GM23338 (cell line): ENCODE data around the gene SLC28A1. TPM values are rescaled to one million over a fixed set of nuclear protein-coding genes. Genes with fewer than 3 reads are reported as not detected.

Experiments used
- ATAC-seq: fragments of 200-7000 bp; cut with Tn5 transposase; 3 replicates; pipeline ENCODE4 v1.9.1; 2020
- DNase-seq: peaks from one replicate; pipeline ENCODE4 v3.0.0-alpha.2; 2015; ENCODE audit warnings: low spot score
- H2AFZ ChIP-seq: fragments of 200-600 bp; sonication (generic); 2 replicates; pipeline ENCODE4 v1.8.0; 2016; ENCODE audit warnings: antibody characterized with exemption, mild to moderate bottlenecking, moderate library complexity
- H3F3A ChIP-seq: fragments of 200-600 bp; sonication (generic); replicated peaks from 2 replicates; pipeline ENCODE4 v1.8.0; 2017; ENCODE audit warnings: antibody characterized with exemption, mixed run types, low read depth
- H3K27ac ChIP-seq: fragments of 200-600 bp; sonication (generic); 2 replicates; pipeline ENCODE4 v1.6.1; 2016; ENCODE audit warnings: low read depth
- H3K27me3 ChIP-seq: fragments of 200-600 bp; sonication (generic); 2 replicates; pipeline ENCODE4 v1.8.0; 2016; ENCODE audit warnings: mild to moderate bottlenecking, mixed run types, moderate library complexity; ENCODE audit not compliant: insufficient read depth
- H3K36me3 ChIP-seq: fragments of 200-600 bp; sonication (generic); 2 replicates; pipeline ENCODE4 v1.8.0; 2016; ENCODE audit warnings: mild to moderate bottlenecking; ENCODE audit not compliant: insufficient read depth
- H3K4me1 ChIP-seq: fragments of 200-600 bp; sonication (generic); 2 replicates; pipeline ENCODE4 v1.8.0; 2016; ENCODE audit warnings: mild to moderate bottlenecking, moderate library complexity; ENCODE audit not compliant: insufficient read depth
- H3K4me2 ChIP-seq: fragments of 200-600 bp; sonication (generic); 2 replicates; pipeline ENCODE4 v1.7.1; 2017; ENCODE audit warnings: mixed run types
- H3K4me3 ChIP-seq: fragments of 200-600 bp; sonication (generic); 2 replicates; pipeline ENCODE4 v1.6.1; 2016; ENCODE audit warnings: mixed run types
- H3K79me2 ChIP-seq: fragments of 200-600 bp; sonication (generic); replicated peaks from 2 replicates; pipeline ENCODE4 v1.8.0; 2017; ENCODE audit warnings: mild to moderate bottlenecking; ENCODE audit not compliant: insufficient read depth
- H3K9me2 ChIP-seq: fragments of 200-600 bp; sonication (generic); 2 replicates; pipeline ENCODE4 v1.8.0; 2017; ENCODE audit not compliant: insufficient read depth
- H4K20me1 ChIP-seq: fragments of 200-600 bp; sonication (generic); replicated peaks from 2 replicates; pipeline ENCODE4 v1.8.0; 2017; ENCODE audit warnings: mild to moderate bottlenecking; ENCODE audit not compliant: insufficient read depth
- H3K27ac Mint-ChIP-seq: 2 replicates; pipeline ENCODE4 v1.8.0; 2020; ENCODE audit warnings: inconsistent platforms, mild to moderate bottlenecking, moderate library complexity, mixed read lengths
- H3K27me3 Mint-ChIP-seq: 3 replicates; pipeline ENCODE4 v1.8.0; 2022; ENCODE audit warnings: low read depth, mild to moderate bottlenecking, moderate library complexity, mixed read lengths, inconsistent platforms; ENCODE audit not compliant: insufficient read depth, poor library complexity
- H3K36me3 Mint-ChIP-seq: 3 replicates; pipeline ENCODE4 v1.8.0; 2021; ENCODE audit warnings: low read depth, mild to moderate bottlenecking, inconsistent platforms, moderate library complexity, mixed read lengths
- H3K4me1 Mint-ChIP-seq: 3 replicates; pipeline ENCODE4 v1.8.0; 2020; ENCODE audit warnings: mild to moderate bottlenecking, inconsistent platforms, mixed read lengths
- H3K4me3 Mint-ChIP-seq: 3 replicates; pipeline ENCODE4 v1.8.0; 2021; ENCODE audit warnings: moderate library complexity, mild to moderate bottlenecking, inconsistent platforms, mixed read lengths
- H3K9me3 Mint-ChIP-seq: 3 replicates; pipeline ENCODE4 v1.8.0; 2020; ENCODE audit warnings: moderate library complexity, mild to moderate bottlenecking, inconsistent platforms, mixed read lengths
- CREB1 ChIP-seq: fragments of 250-450 bp; sonication (Bioruptor Pico); IDR thresholded peaks from 2 replicates; pipeline ENCODE4 v1.5.0; 2020; ENCODE audit warnings: low read depth, mild to moderate bottlenecking, moderate library complexity
- CTCF ChIP-seq, 2 experiments: fragments of 200-600 bp in 1 of 2; sonication (generic) in 1 of 2; conservative IDR thresholded peaks; 2 replicates each; pipeline versions ENCODE4 v1.5.1 to v1.6.1; 2016 to 2017; ENCODE audit warnings: antibody characterized with exemption in 2 of 2, low read depth in 2 of 2, mild to moderate bottlenecking in 2 of 2, moderate library complexity in 1 of 2
- ETS1 ChIP-seq: IDR thresholded peaks from 2 replicates; pipeline ENCODE4 v1.6.1; 2016; ENCODE audit warnings: antibody characterized with exemption
- EZH2 ChIP-seq: fragments of 200-600 bp; sonication (generic); IDR thresholded peaks from one replicate; pipeline ENCODE4 v1.8.0; 2017; ENCODE audit warnings: antibody characterized with exemption, mild to moderate bottlenecking, low read depth; ENCODE audit not compliant: unreplicated experiment
- EZH2phosphoT487 ChIP-seq: fragments of 200-600 bp; sonication (generic); IDR thresholded peaks from one replicate; pipeline ENCODE4 v1.8.1; 2018; ENCODE audit warnings: antibody characterized with exemption; ENCODE audit not compliant: unreplicated experiment
- JUNB ChIP-seq: IDR thresholded peaks from one replicate; pipeline ENCODE4 v1.6.1; 2016; ENCODE audit warnings: antibody characterized with exemption; ENCODE audit not compliant: unreplicated experiment
- NANOG ChIP-seq: IDR thresholded peaks from 2 replicates; pipeline ENCODE4 v1.6.1; 2016; ENCODE audit warnings: antibody characterized with exemption, borderline replicate concordance
- POLR2AphosphoS5 ChIP-seq: IDR thresholded peaks from 2 replicates; pipeline ENCODE4 v1.6.1; 2016; ENCODE audit warnings: antibody characterized with exemption, low read depth
- REST ChIP-seq: IDR thresholded peaks from one replicate; pipeline ENCODE4 v1.6.1; 2018; ENCODE audit warnings: antibody characterized with exemption; ENCODE audit not compliant: unreplicated experiment
- STAT1 ChIP-seq: IDR thresholded peaks from one replicate; pipeline ENCODE4 v1.6.1; 2016; ENCODE audit warnings: antibody characterized with exemption; ENCODE audit not compliant: unreplicated experiment
- ZNF114 ChIP-seq: fragments of 250-450 bp; sonication (Bioruptor Pico); IDR thresholded peaks from 2 replicates; pipeline ENCODE4 v1.5.0; 2020; ENCODE audit warnings: mild to moderate bottlenecking, moderate library complexity
- ZNF331 ChIP-seq: fragments of 250-450 bp; sonication (Bioruptor Pico); IDR thresholded peaks from 2 replicates; pipeline ENCODE4 v1.5.0; 2020; ENCODE audit warnings: low read depth, mild to moderate bottlenecking, moderate library complexity
- polyA plus RNA-seq: library from polyadenylated mRNA; unstranded; fragments of >200 nt; fragmentation: Nextera tagmentation; extraction: Ambion mirVana; gene quantifications from 2 replicates; pipeline ENCODE4 v1.2.1, GENCODE V29; 2016
- total RNA-seq: library from RNA; depleted of rRNA; stranded (reverse); fragments of >200 nt; shearing (Covaris generic); gene quantifications from 2 replicates; pipeline ENCODE4 v1.2.3, GENCODE V29; 2014

Gene SLC28A1
- total and polyA plus RNA-seq, 2 experiments from 2014 or later: not detected

GRCh38 chr15:84891339-84891738 is 6.9 kb downstream of the SLC28A1 start:
- no peaks in the 10 kb centered on the region for H3K79me2 ChIP-seq
- Mint-ChIP-seq H3K4me3 (no peak overlapping the region), H3K27me3 (peaks cover 8% of the 10 kb centered on the region), H3K36me3 (no peaks in the 10 kb centered on the region), H3K27ac (no peak overlapping the region), H3K4me1 (peaks cover 5% of the 10 kb centered on the region), H3K9me3 (no peaks in the 10 kb centered on the region)
- no peaks in the 10 kb centered on the region for H3K9me2 ChIP-seq
- H3F3A ChIP-seq: no peaks in the 10 kb centered on the region
- no peak for TF ChIP-seq JUNB
- no peak for TF ChIP-seq CTCF (conservative IDR thresholded peaks at IDR 0.05; ENCODE audit: low read depth in 2 of 2)
- TF ChIP-seq ETS1: no peak
- TF ChIP-seq CREB1 (CRISPR knock-in tag): no peak
- TF ChIP-seq EZH2phosphoT487: no peak
- ATAC-seq (no peak), DNase-seq (no peak)
- H3K27ac ChIP-seq: no peak overlapping the region
- no peak overlapping the region for H3K4me2 ChIP-seq
- H2AFZ ChIP-seq: no peak overlapping the region
- H3K27me3 ChIP-seq: no peaks in the 10 kb centered on the region
- H3K4me3 ChIP-seq: no peak overlapping the region
- no peaks in the 10 kb centered on the region for H4K20me1 ChIP-seq
- no peaks in the 10 kb centered on the region for H3K36me3 ChIP-seq
- H3K4me1 ChIP-seq: no peaks in the 10 kb centered on the region

GRCh38 chr15:84892786-84893307 is 8.4 kb downstream of the SLC28A1 start:
- Histone ChIP-seq H4K20me1 (no peaks in the 10 kb centered on the region), H3K36me3 (no peaks in the 10 kb centered on the region), H3K27me3 (no peaks in the 10 kb centered on the region), H3K4me1 (no peaks in the 10 kb centered on the region), H3F3A (no peaks in the 10 kb centered on the region), H3K9me2 (no peaks in the 10 kb centered on the region; the same call in 1 of the 2 replicates), H3K4me3 (no peak overlapping the region), H3K27ac (no peak overlapping the region), H3K79me2 (no peaks in the 10 kb centered on the region), H2AFZ (no peak overlapping the region), H3K4me2 (no peak overlapping the region)
- ATAC-seq (no peak), DNase-seq (no peak)
- H3K9me3 Mint-ChIP-seq: no peaks in the 10 kb centered on the region
- peaks cover 5% of the 10 kb centered on the region for H3K4me1 Mint-ChIP-seq
- no peak overlapping the region for H3K4me3 Mint-ChIP-seq
- peaks cover 8% of the 10 kb centered on the region for H3K27me3 Mint-ChIP-seq
- no peak overlapping the region for H3K27ac Mint-ChIP-seq
- no peaks in the 10 kb centered on the region for H3K36me3 Mint-ChIP-seq
- TF ChIP-seq CREB1 (CRISPR knock-in tag) (no peak), ZNF331 (no peak), STAT1 (no peak), EZH2phosphoT487 (no peak), REST (no peak), JUNB (no peak), NANOG (no peak), CTCF (conservative IDR thresholded peaks at IDR 0.05; ENCODE audit: low read depth in 2 of 2) (no peak), EZH2 (no peak), ZNF114 (CRISPR knock-in tag) (no peak), POLR2AphosphoS5 (no peak)
